GM18907 (cell line): ENCODE results near the gene MOCS1.

Source experiments
- ATAC-seq: cut with Tn5 transposase; IDR thresholded peaks from one replicate; pipeline ENCODE4 v1.9.1; 2021; ENCODE audit warnings: mild to moderate bottlenecking, moderate library complexity; ENCODE audit not compliant: unreplicated experiment

The MOCS1 gene

DNA sequence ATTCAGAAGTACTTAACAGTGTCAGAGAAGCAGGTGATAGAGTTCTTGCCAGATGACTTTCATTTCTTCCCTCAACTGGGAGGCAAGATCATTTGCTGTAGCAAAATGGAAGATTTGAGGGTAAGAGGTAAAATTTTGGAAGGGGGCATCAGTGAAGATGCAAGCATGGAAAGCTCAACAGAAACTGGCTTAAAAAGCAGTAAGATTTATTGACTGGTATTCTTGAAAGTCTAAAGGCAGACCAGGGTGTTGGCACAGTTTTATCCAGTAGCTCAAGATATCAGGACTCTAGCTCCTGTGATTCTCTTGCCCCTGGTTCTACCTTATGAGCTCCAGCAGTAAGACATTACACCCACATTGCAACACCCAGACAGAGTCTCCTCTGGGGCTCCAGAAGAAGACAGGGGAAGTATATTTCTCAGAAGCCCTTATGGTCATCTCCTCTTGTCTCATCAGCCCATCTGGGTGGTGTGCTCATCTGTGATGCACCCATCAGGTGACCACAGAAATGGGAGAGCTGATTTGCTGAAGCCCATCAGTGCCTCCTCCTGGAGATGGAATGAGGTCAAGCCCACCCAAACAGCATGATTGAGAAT is 16.0 kb upstream of the MOCS1 start:
- no peak for ATAC-seq

DNA sequence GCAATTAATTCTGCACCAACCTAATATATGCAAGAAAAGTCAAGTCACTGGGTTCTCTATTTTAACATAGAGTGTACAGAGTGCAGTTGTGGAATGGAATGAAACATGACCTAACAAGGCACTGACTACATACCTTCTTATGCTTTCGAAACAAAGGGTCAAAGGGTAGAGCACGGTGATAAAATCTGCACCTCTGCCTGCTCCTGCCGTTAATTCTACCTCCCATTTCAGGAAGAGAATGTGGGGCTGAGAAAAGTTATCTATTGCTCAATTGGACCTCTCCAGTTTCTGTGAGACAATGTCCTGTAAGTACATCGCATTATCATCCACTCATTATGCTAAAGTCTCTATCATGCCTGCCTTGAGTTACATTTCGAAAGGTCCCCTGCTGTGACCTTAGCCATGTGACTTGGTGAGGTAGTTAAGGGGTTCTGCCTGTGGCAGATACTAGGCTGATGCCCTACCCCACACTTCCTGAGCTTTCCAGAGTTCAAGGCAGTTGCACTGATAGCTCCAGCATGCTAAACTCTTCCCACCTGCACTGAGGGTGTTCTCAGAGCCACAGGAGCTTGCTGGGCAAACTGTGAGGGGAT is 14.0 kb upstream of the MOCS1 start:
- ATAC-seq: no peak

- ATAC-seq: no peak
Observed at GRCh38 chr6:39947611-39948068, 13.4 kb upstream of the MOCS1 start.

DNA sequence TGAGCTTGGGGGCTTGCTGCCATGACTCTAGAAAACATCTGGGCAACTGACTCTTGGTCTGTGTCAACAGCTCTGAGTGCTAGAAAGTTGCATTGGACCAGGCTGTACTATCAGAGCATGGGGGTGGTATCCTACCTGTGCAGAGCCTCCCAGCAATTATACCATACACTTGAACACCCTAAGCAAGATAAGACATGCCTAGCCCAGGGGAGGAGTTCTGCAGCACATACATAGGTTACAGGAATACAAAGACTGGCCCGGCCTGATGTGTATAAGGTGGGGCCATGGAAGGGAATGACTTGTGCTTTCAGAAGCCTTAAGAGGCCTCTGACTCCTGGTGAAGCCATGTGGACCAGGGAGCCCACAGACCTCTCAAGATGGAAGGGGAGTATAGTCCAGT is 11.4 kb upstream of the MOCS1 start:
- no peak for ATAC-seq

GRCh38 chr6:39942903-39943580 is 8.8 kb upstream of the MOCS1 start:
- no peak for ATAC-seq

DNA sequence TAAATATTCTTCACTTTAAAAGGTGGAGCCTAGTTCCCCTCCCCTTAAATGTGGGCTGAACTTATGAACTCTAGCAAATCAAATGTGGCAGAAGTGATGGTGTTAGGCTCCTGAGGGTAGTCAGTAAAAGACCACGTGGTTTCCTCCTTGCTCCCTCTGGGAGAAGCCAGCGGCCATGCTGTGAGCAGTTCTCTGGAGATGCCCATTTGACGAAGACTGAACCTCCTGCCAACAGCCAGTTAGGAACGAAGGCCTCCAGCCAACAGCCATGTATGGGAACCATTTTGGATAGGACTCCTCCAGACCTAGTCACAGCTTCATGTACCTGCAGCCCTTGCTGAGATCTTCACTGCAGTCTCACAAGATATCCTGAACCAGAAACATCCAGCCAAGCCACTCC is 7.6 kb upstream of the MOCS1 start:
- no peak for ATAC-seq

GRCh38 chr6:39941138-39941537 is 6.9 kb upstream of the MOCS1 start:
- no peak for ATAC-seq

DNA sequence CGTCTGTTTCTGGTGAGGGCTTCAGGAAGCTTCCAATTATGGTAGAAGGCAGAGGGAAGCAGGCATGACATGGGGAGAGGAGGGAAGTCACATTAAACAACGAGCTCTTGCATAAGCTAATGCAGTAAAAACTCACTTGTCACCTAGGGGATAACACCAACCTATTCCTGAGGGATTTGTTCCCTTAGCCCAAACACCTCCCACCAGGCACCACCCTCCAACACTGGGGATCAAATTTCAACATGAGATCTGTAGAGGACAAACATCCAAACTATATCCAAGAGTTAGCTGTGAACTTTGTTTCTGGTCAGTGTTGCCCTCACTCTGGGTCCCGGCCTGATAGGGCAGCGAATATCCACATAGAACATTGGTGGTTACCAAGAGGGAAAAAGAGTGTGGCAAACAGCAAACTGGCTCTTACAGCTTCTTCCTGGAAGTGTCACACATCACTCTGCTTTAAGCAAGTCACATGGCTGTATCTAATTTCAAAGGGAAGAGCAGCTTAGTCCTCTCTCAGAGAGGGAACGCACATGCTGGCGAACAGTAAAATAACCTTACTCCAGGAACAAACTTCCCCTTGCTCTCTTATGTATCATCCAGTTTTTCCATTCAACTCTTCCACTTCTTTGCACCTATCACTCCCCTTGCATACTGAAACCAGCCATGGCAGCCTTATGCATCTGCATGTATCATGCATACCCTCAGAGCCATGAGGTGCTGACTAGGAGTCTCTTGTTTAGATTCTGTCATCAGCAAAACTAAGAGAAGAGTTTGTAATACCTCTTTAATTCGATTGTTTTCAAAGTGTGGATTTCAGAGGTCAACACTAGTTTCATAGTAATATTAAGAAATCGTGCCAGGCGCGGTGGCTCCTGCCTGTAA is 4.8 kb upstream of the MOCS1 start:
- no peak for ATAC-seq

GRCh38 chr6:39937686-39938333 is 3.5 kb upstream of the MOCS1 start:
- no peak for ATAC-seq

- ATAC-seq: no peak
Observed at GRCh38 chr6:39936857-39937256, 2.6 kb upstream of the MOCS1 start.

DNA sequence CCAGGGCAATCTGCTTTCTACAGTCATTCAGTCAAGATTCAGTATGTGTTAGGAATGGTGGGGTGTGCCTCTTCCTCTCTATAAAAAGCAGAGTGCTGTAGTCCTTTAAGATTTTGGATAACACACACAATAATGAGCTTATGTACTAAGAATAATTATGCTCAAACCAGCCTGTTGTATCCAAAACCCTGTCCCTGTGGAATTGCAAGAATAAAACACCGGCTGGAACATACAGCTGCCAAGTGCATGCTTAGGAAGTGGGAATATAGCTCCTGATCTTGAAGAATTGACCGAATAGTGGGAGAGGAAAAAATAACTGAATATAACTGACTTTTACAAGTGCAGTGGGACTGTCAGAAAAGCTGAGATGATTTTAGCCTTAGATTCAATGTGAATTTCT is 979 bp upstream of the MOCS1 start:
- ATAC-seq: no peak

- no peak for ATAC-seq
Observed at GRCh38 chr6:39933669-39934130, 562 bp downstream of the MOCS1 start.

DNA sequence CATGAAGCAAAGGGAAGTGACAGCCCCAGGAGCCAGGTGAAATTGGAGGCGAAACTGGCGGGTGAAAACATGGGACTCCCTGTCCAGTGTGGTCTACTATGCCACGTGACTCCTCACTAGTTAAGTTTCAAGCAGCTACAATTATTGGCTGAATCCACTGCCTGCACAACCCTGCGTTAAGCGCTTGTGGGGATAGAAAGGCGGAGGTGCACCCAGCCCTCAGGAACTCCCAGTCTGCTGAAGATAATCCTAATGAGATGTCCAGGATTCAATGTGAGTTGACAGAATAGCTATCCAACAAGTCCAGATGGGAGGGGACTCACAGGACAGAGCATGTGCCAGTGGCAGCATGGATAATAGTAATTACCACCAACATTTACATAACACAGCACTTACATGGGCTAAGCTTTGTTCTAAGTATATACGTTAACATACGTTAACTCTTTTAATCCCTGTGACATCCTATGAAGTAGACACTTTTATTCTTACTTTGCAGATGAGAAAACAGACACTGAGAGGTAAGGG is 1.8 kb downstream of the MOCS1 start:
- ATAC-seq: no peak

DNA sequence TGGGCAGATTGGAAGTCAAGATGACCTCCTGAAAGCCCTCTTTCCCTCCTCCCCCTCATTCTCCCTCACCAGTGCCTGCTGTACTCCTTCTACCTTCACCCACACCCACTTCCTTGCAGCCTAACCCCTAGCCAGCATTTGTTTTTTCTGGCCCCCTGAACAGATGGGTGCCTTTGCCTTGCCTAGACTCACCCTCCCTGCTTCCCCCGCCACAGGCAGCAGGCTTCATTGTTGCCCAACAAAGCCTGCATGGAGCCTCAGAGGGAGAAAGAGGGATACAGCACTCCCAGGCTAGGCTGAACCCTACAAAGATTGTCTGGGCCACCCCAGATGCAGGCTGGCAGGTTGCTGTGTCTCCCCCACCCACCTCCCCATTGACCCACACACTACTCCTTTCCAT is 2.7 kb downstream of the MOCS1 start:
- no peak for ATAC-seq

DNA sequence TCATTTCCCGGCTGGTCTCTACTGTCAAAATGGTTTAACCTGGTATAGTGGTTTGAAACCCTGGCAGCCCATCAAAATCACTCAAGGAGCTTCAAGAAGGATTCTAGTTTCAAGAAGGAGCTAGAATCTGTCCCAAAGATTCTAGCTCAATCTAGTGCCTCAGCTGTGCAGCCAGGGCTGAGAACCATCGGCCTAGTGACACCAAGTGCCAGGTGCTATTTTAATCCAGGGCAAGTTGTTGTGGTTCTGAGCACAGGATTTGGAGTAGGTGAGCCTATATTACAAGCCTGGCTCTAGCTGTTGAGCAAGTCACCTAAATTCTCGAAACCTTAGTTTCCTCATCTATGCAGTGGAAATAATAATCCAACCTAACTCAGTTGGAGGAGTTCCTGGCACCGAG is 3.7 kb downstream of the MOCS1 start:
- no peak for ATAC-seq

- no peak for ATAC-seq
Observed at GRCh38 chr6:39929733-39930461, 4.4 kb downstream of the MOCS1 start.

GRCh38 chr6:39929039-39929732 is 5.1 kb downstream of the MOCS1 start:
- no peak for ATAC-seq

- ATAC-seq: no peak
Observed at GRCh38 chr6:39927159-39927558, 7.1 kb downstream of the MOCS1 start.

DNA sequence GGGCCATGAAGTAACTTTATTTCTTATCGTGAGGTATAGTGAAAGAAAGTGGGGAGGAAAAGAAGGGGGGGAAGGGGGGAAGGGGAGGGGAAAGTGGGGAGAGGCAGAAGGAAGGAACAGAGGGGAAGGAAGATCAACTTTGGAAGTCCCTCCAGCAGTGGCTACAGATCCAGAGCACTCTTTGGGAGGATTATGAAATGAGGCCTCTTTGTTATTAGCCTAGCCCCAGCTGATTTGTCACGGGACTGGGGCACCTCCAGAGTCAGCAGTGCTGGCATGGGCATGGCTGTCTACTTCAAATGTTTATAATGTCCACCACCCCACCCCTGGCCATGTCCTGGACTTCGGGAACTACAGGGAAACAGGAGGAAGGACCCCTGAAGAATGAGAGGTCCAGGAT is 7.6 kb downstream of the MOCS1 start:
- ATAC-seq: no peak
